NCI-H82 treated with DMSO at 0.1 percent for 48 hours (cell line): ENCODE results near the gene COBLL1.
A peak's percentile ranks its signal among the peaks of the same experiment; 100 is the strongest.
"Not testable (repeated sequence)": the region's sequence is repeated elsewhere in the genome, so short reads cannot be mapped to it uniquely, and the experiment has no call there.

Experiments
- DNase-seq: peaks from one replicate; lab custom pipeline; 2025; ENCODE audit not compliant: unreplicated experiment; lab: John Stamatoyannopoulos, UW

Gene COBLL1, protein sequence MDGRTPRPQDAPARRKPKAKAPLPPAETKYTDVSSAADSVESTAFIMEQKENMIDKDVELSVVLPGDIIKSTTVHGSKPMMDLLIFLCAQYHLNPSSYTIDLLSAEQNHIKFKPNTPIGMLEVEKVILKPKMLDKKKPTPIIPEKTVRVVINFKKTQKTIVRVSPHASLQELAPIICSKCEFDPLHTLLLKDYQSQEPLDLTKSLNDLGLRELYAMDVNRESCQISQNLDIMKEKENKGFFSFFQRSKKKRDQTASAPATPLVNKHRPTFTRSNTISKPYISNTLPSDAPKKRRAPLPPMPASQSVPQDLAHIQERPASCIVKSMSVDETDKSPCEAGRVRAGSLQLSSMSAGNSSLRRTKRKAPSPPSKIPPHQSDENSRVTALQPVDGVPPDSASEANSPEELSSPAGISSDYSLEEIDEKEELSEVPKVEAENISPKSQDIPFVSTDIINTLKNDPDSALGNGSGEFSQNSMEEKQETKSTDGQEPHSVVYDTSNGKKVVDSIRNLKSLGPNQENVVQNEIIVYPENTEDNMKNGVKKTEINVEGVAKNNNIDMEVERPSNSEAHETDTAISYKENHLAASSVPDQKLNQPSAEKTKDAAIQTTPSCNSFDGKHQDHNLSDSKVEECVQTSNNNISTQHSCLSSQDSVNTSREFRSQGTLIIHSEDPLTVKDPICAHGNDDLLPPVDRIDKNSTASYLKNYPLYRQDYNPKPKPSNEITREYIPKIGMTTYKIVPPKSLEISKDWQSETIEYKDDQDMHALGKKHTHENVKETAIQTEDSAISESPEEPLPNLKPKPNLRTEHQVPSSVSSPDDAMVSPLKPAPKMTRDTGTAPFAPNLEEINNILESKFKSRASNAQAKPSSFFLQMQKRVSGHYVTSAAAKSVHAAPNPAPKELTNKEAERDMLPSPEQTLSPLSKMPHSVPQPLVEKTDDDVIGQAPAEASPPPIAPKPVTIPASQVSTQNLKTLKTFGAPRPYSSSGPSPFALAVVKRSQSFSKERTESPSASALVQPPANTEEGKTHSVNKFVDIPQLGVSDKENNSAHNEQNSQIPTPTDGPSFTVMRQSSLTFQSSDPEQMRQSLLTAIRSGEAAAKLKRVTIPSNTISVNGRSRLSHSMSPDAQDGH

DNA sequence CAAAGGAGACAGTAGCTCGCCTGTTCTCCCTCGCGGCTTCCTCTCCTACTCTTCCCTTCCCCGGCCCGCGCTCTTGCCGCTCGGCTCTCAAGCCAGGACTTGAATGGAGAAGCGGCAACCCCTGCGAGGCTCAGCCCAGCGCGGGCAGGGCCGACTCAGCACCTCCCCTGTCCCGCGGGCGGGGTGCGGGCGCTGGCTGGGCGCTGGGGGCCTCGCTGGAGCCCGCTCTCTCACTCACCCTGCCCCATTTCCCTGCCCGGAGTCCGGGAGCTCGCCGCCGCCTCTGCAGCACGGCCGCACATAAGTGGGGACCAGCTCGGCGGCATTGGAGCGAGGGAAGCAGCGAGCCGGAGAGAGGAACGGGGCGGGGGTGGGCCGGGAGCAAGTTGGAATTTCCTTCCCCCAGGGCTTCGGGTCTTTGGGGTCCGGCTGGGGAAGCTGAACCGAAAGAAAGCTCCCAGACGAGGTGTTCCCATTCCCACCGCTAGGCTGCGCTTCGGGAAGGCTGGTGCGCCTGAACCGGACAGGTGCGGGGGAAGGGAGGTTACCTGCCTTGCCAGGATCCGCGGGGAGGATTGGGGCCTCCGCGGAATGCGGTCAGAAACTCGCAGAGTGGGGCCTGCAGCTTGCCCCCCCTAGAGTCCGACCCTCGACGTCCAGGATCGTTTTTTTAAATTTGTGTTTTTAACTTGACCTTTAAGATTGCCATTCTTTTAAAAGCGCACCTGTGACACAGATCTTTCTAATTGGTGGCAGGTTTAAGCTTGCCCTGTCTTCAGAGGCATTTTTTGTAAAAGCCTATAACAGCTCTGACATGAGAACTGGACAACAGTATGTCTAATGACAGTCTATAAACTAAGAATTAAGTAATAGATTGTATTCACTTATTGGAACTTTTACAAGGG lies at the start of gene COBLL1:
Gene COBLL1, minus strand, starts transcription at position 105 of the 905 bp plus-strand sequence. CDS start 627 bp downstream, outside the sequence.
- DNase-seq = peak; percentile 57

DNA sequence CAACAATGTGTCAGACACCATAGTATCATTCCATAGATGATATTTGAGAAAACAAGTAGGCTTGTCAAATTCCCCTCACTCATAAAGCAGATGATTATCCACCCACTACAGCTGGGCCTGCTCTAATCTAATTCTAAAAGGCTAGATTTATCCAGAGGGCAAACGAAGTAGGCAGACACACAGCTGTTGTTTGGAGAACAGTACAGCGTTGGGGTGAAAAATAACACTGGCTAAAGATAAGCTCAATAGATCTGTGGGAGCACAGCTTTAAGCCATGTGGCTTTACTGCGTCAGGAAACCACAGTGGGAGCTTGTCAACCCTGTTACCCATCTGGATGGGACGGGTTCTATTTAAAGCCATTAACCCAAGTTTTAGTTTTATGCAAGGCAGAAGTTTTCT lies 48.9 kb upstream of the COBLL1 start:
- DNase-seq = peak; percentile 98

DNA sequence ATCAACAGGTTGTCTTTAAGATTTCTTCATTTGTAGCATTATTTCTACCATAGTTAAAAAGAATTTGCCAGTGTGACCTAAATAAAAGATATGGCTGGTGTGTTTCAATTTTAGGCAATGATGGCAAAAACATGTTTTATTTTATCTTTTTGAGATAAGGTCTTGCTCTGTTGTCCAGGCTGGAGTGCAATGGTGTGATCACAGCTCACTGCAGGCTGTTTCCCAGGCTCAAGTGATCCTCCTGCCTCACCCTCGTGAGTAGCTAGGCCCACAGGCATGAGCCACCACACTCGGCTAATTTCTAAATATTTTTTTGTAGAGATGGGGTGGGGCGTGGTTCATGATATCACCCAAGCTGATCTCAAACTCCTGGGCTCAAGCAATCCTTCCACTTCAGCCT lies 47.0 kb upstream of the COBLL1 start:
- no peak for DNase-seq

DNA sequence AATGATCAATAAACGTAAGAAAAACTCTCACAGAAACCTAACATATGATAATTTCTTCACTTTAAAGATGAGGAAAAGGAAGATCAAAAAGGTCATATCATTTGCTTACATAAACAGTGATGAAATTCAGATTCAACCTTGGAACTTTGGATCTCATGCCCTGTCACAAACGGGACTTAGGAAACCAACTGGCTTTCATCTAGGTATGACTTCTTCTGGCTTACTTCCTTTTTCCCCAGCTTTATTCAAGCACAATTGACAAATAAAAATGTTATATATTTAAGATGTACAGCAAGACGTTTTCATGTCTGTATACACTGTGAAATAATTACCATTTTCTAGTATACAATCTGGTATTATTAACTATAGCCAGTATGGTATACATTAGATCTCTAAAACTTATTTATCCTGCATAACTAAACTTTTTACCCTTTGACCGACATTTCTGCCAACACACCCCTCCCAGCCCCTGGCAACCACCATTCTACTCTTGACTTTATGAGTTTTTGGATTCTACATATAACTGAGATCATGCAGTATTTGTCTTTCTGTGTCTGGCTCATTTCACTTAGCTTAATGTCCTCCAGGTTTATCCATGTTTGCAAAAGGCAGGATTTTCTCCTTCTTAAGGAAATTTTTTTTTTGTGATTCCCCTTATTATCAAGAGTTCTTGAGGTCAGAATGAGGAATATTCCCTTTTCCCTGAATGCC lies 46.0 kb upstream of the COBLL1 start:
- DNase-seq = no peak

DNA sequence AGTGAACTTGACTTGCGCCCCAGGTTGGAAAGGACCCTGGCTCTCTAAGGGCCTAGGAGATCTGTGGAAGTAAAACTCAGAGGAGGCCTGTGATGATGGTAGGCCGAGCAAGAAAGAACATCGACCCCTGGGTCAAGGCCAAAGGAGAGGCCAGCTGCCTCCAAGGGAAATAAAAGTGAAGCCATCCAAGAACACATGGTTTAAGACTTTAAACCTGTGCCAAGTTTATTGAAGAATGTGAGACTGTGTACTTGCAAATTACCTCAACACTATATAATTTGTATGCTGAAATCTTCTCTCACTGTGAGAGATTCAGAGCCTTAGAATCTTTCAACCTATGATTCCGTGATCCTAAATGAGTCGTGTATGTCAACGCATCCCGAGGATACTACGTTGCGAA lies 40.7 kb upstream of the COBLL1 start:
- DNase-seq = no peak

DNA sequence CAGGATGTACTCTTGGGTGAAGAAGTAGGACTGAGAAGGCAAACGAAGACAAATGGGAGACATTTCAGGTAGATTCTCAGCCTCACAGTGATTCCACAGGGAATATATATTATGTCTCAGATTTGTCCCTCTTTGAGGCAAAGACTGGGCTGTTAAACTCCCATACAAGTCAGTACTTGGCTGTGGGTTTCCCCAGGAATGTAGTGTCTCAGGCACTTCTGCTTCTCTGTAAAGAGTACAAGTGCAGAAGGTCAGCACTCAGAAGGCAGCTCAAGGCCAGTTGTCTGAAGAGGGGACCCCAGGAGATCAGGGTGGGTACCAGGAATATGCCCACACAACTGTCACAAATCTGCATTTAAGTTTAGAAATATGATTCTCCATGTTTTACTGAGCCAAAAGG lies 39.9 kb upstream of the COBLL1 start:
- no peak for DNase-seq

DNA sequence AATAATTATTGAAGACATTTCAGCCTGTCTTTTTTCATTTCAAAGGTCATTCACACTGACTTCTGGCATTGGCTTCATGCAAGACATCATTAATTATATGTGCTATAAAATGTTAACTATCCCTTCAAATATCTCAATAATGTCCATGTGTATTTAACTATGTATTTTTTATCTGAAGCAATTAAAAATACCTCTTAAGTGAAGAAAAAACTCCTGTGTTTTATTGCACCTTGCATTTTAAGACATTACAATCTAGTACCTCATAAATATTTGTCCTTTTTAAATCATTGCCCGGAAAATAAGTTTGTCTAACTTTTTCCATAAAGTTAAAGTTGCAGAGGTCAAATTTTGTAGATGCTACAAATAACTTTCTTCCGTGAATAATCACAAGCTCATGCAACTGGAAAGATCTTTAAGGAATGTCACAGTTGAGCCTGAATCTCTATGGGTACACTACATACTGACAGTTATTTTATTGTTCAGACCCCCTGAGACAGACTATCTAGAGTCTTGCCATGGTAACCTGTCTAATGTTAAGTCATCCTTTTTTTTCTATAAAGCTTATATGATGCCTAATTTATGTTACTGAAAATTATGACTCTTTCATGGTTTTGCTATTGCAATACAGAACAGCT lies 38.4 kb upstream of the COBLL1 start:
- no peak for DNase-seq

DNA sequence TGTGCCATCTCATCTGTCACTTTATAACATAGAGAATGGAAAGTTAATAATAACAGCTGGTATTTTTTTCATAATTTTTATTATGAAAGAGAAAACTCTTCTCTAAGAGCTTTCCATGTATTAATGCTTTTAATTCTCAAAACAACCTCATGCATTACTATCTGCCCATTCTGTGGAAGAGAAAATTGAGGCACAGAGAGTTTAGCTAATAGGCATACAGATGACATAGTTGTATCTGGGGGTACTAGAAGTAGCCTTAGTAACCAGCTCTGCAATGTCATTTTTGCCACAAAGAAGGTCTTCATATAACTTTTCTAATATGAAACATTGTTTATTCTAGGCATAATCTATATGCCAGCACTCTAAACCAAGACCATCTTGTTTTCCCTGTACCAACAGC lies 36.3 kb upstream of the COBLL1 start:
- DNase-seq = no peak

DNA sequence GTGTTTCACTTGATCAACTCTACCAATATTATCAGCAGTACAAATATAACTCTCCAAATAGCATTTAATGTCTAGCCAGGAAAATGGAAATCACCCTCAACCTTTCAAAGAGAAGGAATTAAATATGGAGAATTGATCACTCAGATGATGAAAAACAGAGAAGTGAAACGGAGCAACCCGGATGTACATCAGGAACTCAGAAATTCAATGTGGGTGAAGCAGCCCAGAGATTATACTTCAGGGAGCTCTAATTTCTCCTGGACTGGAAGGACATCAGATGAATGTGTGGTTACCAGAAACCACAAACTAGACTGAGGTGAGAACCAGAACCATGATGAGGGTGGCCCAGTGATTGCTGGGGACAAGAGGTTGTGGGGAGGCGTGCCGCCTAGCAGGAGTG lies 35.5 kb upstream of the COBLL1 start:
- no peak for DNase-seq

DNA sequence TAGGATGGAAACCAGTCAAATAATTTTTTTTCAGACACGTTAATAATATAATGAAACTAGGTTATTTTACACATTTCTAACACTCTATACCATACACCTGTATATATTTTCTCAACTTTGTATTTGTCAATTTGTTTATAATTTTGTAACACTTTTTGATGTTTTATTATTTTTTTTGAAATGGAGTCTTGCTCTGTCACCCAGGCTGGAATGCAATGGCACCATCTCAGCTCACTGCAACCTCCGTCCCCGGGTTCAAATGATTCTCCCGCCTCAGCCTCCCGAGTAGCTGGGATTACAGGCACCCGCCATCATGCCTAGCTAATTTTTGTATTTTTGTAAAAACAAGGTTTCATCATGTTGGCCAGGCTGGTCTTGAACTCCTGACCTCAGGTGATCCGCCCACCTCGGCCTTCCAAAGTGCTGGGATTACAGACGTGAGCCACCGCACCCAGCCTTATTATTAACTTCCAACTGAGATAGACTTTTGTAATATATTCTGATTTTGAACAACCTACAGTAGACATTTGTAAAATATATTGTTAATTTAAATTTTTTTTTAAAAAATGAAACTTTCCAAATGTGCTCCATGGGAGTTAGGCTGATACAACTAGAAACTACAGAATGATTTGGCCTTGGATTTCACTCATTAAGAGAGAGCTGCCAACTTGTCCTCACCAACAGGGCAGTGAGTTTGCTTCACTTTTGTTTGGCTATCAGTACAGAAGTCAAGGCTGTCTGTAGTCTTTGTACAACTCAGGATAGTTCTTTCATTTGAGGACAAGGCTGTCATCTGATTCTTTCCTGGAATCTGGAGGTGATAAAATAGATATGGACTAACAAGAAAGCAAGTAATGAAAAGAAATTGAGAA lies 33.9 kb upstream of the COBLL1 start:
- DNase-seq = no peak

DNA sequence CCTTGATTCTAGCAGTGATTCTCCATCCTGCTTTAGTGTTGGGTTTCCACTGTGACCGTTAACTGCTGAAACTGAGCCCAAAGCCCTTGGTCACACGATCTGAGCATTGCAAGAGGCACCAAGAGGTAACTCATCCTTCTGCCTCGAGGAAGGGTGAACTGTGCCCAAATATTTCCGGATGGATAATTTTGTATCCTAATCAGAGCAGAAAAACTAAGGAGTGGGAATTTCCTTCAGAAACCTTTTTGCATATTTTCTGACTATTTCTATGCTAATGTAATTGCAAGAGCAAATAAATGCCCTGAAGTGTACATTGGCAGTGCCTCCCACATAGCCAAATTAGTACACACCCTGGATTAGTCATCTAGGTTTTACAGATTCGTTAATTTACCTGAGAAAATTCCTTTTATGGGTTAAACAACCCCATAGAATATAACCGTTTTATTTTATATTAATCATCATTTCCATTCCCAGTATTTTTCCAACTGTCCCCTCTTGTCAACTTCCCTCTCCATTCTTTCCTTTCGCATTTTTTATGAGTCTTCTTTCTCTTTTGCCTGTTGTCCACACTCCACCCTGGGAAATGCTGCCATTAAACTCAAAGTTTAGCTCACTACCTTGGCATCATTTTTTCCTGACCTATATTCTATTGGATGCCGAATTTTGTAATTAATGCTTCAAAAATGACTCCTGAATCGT lies 31.7 kb upstream of the COBLL1 start:
- no peak for DNase-seq

DNA sequence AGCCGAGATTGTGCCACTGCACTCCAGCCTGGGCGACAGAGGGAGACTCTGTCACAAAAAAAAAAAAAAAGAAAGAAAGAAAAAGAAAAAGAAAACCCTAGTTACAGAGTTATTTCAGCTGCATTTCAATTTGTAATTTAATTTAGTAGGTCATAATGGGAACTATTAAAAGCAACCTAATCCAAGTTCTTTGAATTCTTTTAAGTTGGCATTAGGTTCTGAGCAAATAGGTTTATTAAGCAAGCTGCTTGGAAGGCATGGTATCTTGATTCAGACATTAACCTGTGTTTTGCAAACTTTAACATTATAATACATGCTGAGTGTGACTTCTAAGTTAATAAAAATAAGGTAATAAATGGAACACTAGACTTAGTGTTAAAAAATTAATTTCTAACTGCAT lies 29.8 kb upstream of the COBLL1 start:
- DNase-seq = no peak

DNA sequence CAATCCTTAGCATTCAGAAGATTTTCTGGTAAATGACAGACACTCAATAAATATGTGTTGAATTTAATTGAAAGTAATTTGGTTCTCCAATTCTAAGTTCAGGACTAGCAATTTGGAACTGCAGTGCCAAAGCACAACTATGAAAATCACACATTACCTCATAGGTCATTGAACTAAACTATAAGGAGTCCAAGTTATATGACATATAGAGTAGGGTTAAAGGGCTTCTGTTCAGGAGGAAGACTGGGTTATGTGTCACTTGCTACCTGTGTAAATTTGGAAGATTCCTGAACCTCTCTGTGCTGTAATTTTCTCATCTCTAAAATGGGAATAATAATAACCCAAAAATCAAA lies 27.8 kb upstream of the COBLL1 start:
- no peak for DNase-seq

DNA sequence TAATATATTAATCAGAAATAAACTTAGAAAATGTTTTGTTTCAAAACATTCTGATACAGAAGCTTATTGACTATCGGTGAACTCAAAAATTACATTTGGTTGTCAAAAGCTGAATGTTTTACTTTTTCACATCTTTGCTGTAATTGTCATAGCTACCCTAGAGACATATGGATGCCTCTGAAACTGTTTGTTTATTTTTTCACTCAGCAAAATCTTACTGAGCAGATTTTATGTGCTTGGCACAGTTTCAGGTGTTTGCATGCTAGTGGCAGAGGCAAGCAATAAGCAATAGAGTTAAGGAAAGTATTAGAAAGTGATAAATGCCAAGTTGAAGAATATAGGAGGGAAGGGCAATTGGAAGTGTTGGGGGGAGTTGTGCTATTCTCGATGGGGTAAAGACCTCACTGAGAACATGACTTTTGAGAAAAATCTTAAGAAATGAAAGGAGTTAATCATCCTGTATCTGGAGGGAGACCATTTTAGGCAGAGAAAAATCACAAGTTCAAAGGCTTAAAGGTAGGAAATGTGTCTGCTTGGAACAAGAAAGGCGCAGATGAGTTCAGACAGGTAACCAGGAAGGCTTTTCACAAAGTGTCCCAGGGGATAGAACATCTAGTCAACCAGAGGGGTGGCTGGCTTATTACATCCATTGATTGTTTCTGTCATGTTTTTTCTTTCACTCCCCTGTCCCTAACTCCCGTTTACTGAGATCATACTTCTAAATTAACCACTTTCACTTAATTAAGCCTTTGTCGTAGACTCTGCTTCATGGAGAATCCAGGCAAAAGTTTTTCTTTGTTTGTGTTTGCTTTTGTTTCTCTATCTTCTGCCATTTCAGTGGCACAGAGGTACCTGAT lies 27.2 kb upstream of the COBLL1 start:
- no peak for DNase-seq

DNA sequence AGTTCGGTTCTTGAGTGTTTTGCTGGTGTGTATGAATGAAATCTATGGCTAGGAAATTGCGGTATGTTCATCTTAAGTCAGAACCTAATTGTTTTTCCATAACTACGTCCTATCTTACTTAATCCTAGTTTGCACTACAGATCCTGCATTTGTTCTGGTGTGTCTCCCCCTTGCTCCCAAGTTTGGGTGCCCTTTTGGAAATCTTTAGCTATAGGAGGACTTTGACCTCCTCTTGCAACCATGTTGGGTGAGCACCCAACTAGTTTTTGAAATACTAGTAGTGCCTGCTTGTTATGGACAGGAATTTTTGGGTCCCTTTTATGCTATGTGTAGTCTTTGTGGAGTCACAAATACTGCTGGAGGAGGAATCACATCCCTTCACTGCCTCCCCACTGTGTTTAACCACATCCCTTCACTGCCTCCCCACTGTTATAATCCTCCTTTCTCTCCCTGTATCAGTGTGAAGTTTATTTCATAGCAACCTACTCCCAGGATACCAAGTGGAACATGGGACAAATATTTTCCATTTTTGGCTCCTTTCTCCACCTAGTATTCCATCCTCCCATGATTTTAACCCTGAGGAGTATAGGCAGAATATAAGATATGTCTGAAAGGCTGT lies 26.3 kb upstream of the COBLL1 start:
- no peak for DNase-seq

DNA sequence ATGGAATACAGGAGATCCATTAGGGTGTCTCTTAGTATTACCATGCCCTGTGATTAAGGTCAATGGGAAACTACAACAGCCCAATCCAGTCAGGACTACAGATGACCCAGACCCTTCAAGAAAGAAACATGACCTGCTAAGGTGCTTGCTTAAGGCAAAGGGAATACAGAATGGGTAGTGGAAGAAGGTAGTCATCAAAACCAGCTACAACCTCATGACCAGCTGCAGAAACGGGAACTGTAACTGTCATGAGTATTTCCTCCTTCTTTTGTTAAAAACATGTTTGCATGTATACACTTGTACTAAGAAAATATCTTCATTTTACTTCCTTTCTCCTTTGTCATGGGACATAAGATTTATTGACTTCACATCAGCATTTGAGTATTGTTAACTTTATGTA lies 24.8 kb upstream of the COBLL1 start:
- DNase-seq = not testable (repeated sequence)

DNA sequence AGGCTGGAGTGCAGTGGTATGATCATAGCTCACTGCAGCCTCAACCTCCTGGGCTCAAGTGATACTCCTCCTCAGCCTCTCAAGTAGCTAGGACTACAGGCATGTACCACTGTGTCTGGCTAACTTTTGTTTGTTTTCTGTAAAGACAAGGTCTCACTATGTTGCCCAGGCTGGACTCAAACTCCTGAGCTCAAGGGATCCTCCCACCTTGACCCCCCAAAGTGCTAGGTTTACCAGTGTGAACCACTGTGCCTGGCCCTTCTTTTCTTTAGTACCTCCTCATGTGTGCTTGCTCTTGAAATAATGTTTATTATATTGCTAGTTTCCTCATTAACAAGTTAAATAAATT lies 19.0 kb upstream of the COBLL1 start:
- no peak for DNase-seq
